HG02852 (cell line): ENCODE measurements around the gene CTAG1B.
"Not testable (repeated sequence)": the region's sequence is repeated elsewhere in the genome, so short reads cannot be mapped to it uniquely, and the experiment has no call there.

Experiments used
- ATAC-seq: cut with Tn5 transposase; IDR thresholded peaks from one replicate; pipeline ENCODE4 v1.9.1; 2021; ENCODE audit warnings: mild to moderate bottlenecking, moderate library complexity; ENCODE audit not compliant: unreplicated experiment

CTAG1B gene

GRCh38 chrX:154628960-154629359 is 9.9 kb upstream of the CTAG1B start:
- not testable (repeated sequence) for ATAC-seq

- ATAC-seq, result not testable (repeated sequence)
Measured at GRCh38 chrX:154620767-154621414, 1.8 kb upstream of the CTAG1B start.

DNA sequence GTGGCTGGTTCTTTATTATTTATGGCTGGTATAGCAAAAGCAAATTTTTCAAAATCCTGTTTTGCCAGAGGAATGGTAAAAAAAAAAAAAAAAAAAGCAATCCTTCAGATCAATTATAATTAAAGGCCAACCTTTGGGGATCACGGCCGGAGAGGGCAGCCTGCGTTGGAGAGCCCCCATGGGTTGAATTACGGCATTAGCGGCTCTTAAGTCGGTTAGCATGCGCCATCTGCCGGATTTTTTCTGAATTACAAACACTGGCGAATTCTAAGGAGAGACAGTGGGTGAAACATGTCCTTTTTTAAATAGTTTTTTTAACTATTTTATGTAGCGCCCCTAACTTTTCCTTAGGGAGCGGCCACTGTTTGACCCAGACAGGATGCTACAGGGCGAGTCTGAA is 5.5 kb downstream of the CTAG1B start:
- not testable (repeated sequence) for ATAC-seq

DNA sequence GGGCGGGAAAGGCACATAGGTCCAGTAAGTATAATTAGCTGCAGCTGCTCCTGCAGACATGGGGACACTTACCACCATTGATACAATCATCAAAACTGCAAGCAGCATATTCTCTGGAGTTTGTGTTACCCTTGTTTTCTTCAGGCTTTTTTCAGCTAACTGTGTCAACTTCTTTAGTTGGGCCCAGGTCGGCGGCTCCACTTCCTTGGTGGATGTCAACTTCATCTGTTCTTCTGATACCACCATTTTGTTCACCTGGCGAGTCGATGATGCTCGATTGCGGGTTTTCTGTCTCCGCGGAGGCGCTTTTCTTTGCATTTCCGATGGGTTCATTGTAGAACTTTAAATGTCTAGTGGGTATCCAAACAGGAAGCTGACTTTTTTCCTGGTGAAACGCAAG is 7.9 kb downstream of the CTAG1B start:
- not testable (repeated sequence) for ATAC-seq

- ATAC-seq, result not testable (repeated sequence)
Measured at GRCh38 chrX:154608823-154609222, 10.3 kb downstream of the CTAG1B start.

DNA sequence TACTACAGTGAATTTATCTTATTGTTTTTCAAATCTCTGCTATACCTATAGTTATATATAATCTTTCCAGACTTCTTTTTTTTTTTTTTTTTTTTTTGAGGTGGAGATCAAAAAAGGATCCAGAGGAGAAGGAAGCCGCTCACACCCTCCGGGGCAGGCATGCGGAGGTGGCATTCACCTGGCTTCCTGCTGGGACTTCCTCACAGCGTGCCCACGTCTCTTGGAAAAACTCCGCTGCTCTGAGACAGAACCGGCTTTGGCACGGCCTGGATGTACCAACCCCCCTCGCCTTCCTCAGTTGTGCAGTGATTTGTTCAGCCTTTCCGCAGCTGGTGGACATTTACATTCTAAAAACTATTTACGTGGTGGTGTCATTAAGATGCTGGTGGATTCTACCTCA is 11.1 kb downstream of the CTAG1B start:
- ATAC-seq, result not testable (repeated sequence)

DNA sequence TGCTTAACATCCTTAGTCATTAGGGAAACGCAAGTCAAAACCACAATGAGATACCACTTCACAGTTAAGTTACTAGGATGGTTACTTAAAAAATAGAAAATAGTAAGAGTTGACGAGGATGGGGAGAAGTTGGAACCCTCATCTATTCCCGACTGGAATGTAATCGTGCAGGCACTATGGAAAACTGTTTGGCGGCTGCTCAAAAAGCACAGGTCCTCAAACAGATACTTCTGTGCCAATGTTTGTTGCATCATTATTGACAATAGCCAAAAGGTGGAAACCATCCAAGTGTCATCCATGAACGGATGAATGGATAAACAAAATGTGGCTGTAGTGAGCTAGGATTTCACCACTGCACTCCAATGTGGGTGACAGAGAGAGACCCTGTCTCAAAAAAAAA is 11.7 kb downstream of the CTAG1B start:
- ATAC-seq, result no peak

DNA sequence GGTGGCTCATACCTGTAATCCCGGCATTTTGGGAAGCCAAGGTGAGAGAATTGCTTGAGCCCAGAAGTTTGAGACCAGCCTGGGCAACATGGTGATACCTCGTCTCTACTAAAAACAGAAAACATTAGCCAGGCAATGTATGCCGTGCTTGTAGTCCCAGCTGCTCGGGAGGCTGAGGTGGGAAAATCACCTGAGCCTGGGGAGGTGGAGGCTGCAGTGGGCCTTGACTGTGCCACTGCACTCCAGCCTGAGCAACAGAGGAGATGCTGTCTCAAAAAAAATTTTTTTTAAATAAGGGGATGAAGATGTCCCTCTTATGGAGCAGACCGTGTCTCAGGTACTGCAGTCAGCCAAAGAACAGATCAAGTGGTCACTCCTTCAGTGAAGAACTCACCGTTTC is 13.5 kb downstream of the CTAG1B start:
- no peak for ATAC-seq

- ATAC-seq, result no peak
Measured at GRCh38 chrX:154603438-154604430, 15.3 kb downstream of the CTAG1B start.

DNA sequence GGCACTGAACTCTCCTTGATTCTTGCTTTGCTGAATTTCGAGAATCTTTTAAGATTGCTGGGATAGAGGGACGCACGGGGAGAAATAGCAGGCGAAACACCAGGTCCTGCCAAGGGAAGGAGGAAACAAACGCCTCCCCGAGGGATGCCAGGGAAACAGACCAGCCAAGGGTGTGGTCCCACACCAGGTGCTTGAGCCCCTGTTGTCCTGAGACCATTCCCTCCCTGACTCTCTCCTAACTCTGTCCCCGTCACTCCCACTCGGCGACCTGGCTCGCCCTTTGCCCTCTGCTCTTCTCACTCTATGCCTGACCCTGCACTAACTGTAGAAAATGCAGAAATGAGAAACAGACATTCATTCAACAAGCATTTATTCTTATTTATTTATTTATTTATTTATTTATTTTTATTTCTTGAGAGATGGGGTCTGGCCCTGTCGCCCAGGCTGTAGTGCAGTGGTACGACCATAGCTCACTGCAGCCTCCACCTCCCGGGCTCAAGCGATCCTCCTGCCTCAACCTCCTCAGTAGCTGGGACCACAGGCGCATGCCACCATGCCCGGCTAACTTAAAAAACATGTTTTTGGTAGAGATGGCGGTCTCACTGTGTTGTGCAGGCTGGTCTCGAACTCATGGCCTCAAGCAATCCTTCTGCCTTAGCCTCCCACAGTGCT is 16.2 kb downstream of the CTAG1B start:
- no peak for ATAC-seq

DNA sequence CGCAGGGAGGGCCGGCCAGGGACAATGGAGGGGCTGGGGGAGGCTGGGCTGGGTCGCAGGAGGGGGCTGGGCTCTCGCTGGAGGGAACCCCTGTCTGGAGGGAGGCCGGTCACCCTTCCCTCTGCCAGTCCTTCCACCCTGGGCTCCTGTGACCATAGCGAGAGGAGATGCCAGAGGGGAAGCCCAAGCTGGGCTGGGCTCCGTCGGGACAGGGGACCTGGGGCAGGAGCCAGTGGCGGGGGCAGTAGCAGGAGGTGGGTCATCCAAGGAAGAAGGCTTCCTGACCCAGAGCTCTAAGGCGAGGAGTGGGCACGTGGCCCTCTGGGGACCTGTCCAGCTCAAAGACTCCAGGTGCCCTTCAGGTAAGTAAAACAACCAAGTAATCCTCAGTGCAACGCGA is 16.9 kb downstream of the CTAG1B start:
- no peak for ATAC-seq

- no peak for ATAC-seq
Measured at GRCh38 chrX:154600759-154601374, 18.2 kb downstream of the CTAG1B start.

- ATAC-seq, result no peak
Measured at GRCh38 chrX:154599531-154599930, 19.6 kb downstream of the CTAG1B start.

DNA sequence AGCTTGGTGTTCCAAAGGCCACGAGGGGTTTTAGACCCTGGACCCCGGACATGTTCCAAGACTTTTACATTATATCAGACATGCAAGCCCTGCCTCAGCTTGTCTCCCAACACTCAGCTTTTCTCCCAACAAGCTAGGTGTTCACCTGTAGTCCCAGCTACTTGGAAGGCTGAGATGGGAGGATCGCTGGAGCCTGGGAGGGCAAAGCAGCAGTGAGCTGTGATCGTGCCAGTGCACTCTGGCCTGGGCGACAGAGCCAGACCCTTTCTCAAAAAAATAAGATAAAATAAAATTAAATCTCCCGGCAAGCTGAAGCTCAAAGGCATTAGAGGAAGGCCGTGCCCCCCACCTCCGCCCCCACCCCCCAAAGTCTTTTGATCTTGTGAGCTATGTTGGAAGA is 20.4 kb downstream of the CTAG1B start:
- no peak for ATAC-seq

DNA sequence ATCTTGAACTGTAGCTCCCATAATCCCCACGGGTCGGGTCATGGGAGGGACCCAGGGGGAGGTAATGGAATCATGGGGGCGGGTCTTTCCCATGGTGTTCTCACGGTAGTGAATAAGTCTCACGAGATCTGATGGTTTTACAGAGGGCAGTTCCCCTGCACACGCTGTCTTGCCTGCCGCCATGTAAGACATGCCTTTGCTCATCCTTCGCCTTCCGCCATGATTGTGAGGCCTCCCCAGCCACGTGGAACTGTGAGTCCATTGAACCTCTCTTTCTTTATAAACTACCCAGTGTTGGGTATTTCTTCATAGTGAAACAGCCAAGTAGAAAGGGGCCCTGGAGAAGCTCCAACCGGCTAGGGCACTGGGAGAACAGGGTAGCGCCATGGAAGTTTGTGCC is 21.9 kb downstream of the CTAG1B start:
- ATAC-seq, result no peak

DNA sequence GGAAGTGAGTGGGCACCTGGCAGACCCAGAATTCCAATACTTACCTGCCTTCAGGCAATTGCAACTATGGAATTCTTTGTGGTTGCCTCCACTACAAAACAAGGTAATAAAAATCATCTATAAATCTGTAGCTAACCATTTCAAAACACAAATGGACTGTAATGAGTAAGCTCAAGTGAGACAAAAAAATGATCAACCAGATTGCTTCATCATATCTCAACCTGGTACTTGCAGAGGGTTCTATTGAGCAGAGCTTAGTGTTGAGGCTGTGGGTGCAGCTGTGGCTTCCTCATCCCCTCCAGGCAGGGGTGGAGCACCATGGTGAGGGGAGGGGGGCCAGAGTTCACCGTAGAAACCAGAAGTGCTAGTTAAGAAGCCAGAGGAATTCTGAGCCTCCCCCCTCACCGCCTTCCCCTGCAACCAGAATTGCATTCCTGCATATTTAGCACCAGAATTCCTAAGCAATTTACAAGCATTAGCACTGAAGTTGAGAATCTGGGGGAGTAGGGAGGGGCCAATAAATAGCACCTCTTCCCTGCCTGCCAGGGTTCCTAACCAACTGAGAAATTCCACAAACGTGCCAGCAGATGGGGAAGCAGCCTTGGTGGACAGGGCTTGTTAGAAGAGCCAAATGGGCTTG is 22.7 kb downstream of the CTAG1B start:
- ATAC-seq, result no peak

DNA sequence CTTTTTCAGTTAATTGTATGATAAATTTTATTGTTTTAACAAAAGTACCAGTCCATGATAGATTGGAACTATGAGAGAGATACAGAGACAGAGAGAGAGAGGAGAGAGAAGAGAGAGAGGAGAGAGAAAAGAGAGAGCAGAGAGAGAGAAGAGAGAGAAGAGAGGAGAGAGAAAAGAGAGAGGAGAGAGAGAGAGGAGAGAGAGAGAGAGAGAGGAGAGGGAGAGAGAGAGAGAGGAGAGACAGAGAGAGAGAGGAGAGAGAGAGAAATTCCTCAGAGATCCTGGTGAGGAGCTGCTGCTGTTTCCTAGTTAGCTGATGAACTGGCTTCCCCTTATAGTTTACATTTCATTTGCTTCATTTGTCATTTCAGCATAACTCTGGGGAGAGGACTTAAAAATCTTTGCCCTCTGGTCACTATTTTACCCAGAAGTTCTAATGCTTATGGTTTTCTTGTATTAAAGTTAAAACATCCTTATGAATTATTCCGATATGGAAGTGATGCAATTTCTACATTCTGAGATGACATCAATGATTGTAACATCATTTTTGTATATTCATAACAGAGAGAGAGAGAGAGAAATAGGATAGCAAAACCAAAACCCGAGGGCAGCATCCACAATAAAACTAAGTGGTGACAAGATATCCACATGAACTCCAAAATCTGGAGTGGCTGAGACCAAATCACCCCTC is 23.4 kb downstream of the CTAG1B start:
- no peak for ATAC-seq

DNA sequence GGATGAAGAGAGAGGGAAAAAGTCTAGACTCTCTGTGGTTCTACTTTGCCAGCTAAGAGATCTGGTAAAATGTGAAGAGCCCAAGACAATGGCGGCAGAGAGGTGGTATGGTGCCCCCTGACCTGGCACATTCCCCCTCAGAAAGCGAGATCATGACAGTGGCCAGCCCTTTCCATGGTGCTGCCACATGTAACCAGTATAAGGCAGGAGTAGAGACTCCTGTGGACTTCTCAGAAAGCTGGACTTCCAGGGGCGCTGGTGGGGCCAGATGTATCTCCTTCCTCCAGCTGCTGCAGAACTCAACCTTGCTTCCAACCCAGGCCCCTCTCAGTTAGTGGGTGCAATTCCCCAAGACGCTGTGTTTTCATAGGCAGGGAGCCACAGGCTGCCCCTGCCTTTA is 24.6 kb downstream of the CTAG1B start:
- no peak for ATAC-seq

- no peak for ATAC-seq
Measured at GRCh38 chrX:154593201-154593600, 25.9 kb downstream of the CTAG1B start.

GRCh38 chrX:154592505-154592904 is 26.6 kb downstream of the CTAG1B start:
- no peak for ATAC-seq
